Measurements from ENCODE around the gene LGI1. TPM values are rescaled to one million over a fixed set of nuclear protein-coding genes. Genes with fewer than 3 reads are reported as not detected.

LGI1 gene
- total RNA-seq (2014; rRNA removed; shearing (Covaris generic)), result 0.39 TPM in 1 of 2 replicates, not detected in the other

DNA sequence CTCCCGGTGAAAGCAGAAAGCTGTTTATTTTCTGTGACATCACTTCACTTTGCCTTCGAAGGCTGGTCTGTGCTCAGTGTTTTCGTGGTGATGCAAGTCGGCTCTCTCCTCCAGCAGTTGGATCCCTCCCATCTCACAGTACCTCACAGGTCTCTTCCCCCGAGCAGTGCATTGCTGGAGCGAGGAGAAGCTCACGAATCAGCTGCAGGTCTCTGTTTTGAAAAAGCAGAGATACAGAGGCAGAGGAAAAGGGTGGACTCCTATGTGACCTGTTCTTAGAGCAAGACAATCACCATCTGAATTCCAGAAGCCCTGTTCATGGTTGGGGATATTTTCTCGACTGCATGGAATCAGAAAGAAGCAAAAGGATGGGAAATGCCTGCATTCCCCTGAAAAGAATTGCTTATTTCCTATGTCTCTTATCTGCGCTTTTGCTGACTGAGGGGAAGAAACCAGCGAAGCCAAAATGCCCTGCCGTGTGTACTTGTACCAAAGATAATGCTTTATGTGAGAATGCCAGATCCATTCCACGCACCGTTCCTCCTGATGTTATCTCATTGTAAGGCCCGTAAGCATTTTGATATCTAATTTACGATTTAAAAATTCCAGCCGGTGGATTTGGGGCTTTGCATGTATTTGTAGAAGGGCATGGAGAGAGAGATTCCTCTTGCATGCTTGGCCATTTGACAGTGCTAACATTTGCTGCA is at the start of gene LGI1:
Gene LGI1 (plus strand): TSS at position 136 of the 707 bp plus-strand sequence. CDS start 209 bp downstream, at position 345.
- DNase-seq (ENCODE audit: low read depth), result no peak

DNA sequence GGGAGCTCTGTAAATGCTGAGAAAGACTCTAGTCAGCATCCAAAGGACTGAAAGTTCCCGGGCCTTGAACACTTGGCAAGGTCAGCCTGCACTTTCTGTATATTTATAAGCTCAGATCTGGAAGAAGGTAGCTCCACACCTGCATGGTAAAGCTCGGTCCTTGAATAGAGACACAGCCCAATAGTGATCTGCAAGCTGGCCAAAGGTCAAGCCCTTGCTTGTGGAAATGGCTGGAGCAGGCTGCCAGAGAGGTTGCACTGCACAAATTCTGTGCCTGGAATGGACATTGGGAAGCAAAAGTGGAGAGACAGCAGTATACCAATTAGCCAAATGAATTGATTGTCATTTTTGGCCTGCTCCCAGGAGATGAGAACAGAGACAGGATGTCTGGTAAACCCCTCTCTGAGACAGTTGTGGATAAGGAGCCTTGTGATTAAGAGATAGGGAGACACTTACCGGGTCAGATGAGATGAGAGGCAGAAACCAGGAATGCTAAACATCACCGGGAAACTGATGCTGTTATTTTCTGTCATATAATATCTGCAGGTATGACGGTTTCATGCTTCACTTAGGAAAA is 47.3 kb upstream of the LGI1 start:
- DNase-seq (ENCODE audit: low read depth), result no peak

GRCh38 chr10:93711891-93712290 is 45.8 kb upstream of the LGI1 start:
- DNase-seq (ENCODE audit: low read depth), result peak; percentile 30

DNA sequence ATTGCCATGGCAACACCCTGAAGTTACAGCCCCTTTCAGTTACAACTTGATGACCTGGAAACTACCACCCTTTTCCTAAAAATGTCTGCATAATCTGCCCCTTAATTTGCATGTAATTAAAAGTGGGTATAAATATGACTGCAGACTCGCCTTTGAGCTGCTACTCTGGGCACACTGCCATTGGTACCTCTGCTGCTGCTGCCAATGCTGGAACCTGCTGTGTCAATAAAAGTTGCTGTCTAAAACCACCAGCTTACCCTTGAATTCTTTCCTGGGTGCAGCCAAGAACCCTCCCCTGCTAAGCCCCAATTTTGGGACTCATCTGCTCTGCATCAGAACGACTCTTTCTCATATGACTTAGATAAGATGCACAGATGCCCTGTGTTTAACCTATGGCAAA is 45.1 kb upstream of the LGI1 start:
- no peak for DNase-seq (ENCODE audit: low read depth)

GRCh38 chr10:93715345-93715744 is 42.4 kb upstream of the LGI1 start:
- DNase-seq (ENCODE audit: low read depth), result no peak

- no peak for DNase-seq (ENCODE audit: low read depth)
Observed at GRCh38 chr10:93716766-93717165, 41.0 kb upstream of the LGI1 start.

DNA sequence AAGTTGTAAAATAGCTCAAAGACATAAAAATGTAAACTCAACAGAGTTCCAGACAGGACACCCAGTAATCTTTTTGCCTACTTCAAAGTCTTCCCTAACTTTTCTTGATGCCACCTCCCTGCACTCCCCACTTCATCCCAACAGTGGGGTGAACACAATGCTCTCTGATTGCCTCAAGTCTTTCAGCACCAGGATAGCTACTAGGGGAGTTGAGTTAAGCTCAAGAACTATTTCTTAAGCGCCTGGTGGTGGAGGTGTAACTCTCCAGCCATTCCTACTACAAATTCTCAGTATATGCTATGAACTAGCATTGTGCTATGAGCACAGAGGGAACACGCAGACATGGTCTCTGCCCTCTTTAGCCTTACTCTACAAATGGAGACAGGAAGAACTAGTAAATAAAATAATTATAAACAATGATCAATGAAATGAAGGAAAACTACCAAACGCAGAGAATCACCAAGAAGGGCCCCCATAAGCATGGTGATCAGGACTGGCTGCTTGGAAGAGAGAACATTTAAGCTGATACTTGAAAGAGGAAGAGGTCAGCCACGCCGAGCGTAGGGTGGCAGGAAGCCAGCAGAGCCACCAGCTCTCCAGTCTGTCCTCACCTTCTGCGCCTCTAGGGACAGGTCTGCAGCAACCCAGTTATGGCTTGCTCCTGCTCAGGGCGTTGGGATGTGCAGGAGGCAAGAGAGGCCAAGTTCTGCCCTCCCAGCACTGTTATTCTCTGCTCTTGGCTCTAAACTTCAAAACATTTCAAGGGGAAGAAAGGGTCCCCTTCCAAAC is 38.6 kb upstream of the LGI1 start:
- DNase-seq (ENCODE audit: low read depth), result no peak

DNA sequence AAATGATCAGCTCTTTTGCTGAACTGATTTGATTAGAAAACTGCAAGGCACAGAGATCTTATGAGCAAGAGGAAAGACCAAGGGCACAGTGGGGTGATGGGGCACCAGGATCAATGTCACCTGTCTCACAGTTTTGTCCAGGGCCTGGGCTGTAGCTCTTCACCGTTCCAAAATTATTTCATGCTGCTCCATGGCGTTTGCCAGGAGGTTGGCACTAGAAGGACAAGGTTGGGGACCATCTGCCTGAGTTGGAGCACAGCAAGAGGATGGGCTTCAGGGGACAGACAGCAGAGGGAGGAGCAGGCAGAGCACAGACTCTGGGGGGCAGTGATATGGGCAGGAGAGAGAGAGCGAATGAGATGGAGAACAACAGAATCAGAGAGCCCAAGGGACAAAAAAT is 37.8 kb upstream of the LGI1 start:
- no peak for DNase-seq (ENCODE audit: low read depth)

DNA sequence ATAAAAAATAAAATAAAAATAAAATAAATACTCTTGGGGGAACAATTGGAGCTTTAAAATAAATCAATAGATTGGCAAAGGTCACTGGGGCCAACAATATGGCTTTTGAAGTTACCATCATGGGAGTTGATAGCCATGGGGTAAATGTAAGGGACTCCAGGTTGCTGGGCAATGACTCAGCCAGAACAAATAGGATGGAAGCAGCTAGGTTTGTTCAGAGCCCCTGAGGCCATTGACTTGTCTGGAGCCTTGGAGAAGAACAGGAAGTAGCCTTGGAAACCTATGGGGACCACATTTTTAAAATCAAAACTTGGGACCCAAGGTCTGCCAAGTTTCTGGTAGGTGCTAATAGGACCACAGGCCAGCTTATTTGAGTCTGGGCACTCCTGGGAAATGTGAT is 35.2 kb upstream of the LGI1 start:
- peak; percentile 70 for DNase-seq (ENCODE audit: low read depth)

DNA sequence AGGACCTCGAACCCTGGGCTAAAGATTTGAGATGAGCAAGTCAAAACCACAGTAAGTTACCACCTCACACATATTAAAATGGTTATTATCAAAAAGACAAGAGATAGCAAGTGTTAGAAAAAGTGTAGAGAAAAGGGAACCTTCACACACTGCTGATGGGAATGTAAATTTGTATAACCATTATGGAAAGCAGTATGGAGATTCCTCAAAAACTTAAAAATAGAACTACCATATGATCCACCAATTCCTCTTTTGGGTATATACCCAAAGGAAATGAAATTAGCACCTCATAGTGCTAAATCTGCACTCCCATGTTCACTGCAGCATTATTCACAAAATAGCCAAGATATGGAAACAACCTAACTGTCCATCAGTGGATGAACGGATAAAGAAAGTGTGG is 34.6 kb upstream of the LGI1 start:
- no peak for DNase-seq (ENCODE audit: low read depth)

- DNase-seq (ENCODE audit: low read depth), result no peak
Observed at GRCh38 chr10:93726024-93726423, 31.7 kb upstream of the LGI1 start.

- DNase-seq (ENCODE audit: low read depth), result no peak
Observed at GRCh38 chr10:93741367-93741766, 16.4 kb upstream of the LGI1 start.

GRCh38 chr10:93742633-93743349 is 14.9 kb upstream of the LGI1 start:
- DNase-seq (ENCODE audit: low read depth), result no peak

DNA sequence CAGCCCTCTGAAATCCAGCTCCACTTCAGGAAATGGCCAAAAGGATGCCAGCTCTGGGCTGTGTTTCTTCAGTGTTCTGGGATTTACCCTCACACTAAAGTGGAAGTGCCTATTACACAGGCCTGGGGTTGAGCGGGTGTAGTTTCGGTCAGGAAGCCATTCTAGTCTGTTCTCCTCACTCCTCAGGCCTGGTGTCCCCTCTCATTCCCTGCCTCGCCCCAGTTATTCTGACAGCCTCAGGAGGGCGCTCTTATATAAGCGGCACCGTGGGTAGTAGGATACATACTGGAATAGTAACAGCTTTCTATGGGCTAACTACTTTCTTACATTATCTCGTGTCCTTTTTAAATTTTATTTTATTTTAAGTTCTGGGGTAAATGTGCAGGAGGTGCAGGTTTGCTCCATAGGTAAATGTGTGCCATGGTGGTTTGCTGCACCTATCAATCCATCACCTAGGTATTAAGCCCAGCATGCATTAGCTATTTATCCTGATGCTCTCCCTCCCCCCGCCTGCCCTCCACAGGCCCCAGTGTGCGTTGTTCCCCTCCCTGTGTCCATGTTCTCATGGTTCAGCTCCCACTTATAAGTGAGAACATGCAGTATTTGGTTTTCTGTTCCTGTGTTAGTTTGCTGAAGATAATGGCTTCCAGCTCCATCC is 12.2 kb upstream of the LGI1 start:
- DNase-seq (ENCODE audit: low read depth), result peak; percentile 51

DNA sequence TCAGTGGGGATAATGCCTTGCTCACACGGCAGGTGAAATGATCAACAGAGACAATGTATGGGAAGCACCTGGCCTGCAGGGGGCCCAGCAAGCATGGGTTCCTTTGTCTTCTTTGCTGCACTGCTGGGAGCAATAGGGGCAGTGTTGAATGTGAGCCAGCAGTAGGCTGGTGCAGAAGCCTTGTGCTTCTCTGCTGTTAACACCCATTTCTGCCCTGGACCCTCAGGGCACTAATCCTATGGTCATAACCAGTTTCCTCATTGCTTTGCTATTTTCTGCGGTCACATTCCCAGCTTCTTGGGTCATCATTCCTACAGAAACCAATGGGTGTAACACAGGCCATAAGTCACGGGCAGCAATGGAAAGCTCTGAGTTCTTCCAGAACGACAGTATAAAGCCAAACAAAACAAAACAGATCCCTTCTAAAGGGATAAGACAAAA is 10.9 kb upstream of the LGI1 start:
- peak; percentile 100 for DNase-seq (ENCODE audit: low read depth)

- peak; percentile 18 for DNase-seq (ENCODE audit: low read depth)
Observed at GRCh38 chr10:93749218-93749799, 8.4 kb upstream of the LGI1 start.

DNA sequence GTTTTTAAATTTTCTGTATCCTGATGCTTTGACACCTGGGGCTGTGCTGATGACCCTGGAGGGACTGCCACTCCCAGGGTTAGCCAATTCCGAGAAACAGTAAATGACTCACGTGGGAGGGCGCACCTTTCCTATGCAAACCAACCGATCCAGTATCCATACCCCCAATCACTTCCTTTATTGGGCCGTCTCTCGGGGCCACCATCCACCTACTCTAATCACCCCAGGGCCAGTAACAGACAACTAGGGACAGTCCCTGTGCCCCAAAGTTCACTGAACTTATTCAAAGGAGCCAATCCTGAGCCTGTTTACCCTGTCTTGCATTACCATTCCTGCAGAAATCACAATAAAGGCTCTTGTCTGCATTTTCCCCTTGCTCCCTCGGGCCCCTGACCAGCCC is 6.6 kb upstream of the LGI1 start:
- DNase-seq (ENCODE audit: low read depth), result no peak

GRCh38 chr10:93751832-93752231 is 5.9 kb upstream of the LGI1 start:
- peak; percentile 30 for DNase-seq (ENCODE audit: low read depth)

DNA sequence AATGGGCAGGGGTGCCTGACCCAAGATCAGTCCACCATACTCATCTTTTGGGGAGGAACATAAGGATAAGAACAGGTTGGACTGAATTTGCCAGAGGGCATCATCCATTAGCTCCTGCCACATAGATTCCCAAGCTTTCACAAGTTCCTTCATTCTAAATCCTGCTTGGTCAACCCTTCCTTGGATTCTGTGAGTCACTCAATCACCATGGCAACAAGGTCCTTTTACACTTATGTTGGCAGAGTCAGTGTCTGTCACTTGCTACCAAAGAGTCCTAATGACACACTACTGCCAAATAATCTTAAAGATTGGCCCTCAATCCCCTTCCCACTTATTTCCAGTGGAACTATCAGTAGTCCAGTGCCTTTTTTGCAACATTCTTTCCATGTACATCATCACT is 5.0 kb upstream of the LGI1 start:
- DNase-seq (ENCODE audit: low read depth), result peak; percentile 96

- DNase-seq (ENCODE audit: low read depth), result peak; percentile 40
Observed at GRCh38 chr10:93753621-93754250, 4.0 kb upstream of the LGI1 start.

DNA sequence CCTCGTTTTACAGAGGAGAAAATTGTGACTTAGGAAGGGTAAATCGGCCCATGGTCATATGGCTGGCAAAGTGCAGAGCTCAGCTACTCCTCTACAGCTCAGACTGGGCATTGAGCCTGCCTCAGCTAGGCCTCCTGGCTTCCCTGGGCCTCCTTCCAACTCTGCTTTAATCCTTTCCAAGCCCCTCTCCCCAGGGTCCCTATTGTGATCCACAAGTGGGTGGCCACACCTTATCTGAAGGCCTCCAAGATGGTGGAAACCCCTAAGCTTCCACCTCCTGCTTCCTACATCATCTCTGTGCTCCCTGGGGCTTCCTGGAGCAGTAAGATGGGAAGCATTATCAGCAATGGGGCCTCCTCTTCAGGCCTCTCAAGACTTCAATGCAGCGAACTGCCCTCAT is 3.0 kb upstream of the LGI1 start:
- no peak for DNase-seq (ENCODE audit: low read depth)
